Nephron progenitor cell (in vitro differentiated cells): ENCODE data around the gene KPNA5.
"Not testable (repeated sequence)": the region's sequence is repeated elsewhere in the genome, so short reads cannot be mapped to it uniquely, and the experiment has no call there.

ENCODE experiments used
- DNase-seq: peaks from one replicate; pipeline ENCODE4 v3.0.0; 2021
- H3K27ac Mint-ChIP-seq: 2 replicates; pipeline ENCODE4 v1.8.0; 2021; ENCODE audit warnings: mild to moderate bottlenecking, moderate library complexity, mixed read lengths
- H3K27me3 Mint-ChIP-seq: 2 replicates; pipeline ENCODE4 v1.8.0; 2021; ENCODE audit warnings: mild to moderate bottlenecking, low read depth, mixed read lengths; ENCODE audit not compliant: poor library complexity
- H3K36me3 Mint-ChIP-seq: 2 replicates; pipeline ENCODE4 v1.8.0; 2021; ENCODE audit warnings: low read depth, mixed read lengths
- H3K4me1 Mint-ChIP-seq: 2 replicates; pipeline ENCODE4 v1.8.0; 2021; ENCODE audit warnings: mixed read lengths
- H3K4me3 Mint-ChIP-seq: 2 replicates; pipeline ENCODE4 v1.8.0; 2021; ENCODE audit warnings: mild to moderate bottlenecking, moderate library complexity, mixed read lengths
- H3K9me3 Mint-ChIP-seq: 2 replicates; pipeline ENCODE4 v1.8.0; 2021; ENCODE audit warnings: mild to moderate bottlenecking, moderate library complexity, mixed read lengths
- TF ChIP-seq, protein P1 (sequence below): fragments of 200-600 bp; sonication (generic); IDR thresholded peaks from 2 replicates; pipeline ENCODE4 v1.5.0; 2021; ENCODE audit warnings: antibody characterized with exemption

KPNA5 gene

DNA sequence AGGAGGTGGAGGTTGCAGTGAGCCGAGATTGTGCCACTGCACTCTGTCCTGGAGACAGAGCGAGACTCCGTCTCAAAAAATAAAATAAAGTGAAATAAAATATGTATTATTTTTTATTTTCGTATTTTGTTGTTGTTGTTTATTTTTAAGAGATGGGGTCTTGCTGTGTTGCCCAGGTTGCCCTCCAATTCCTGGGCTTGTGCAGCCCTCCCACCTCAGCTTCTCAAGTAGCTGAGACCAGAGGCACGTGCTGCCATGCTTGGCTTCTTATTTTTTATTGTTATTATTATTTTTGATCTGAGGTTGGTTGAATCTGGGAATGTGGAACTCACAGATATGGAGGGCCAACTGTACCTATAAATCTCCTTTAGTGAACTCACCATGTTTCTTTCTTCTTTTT lies 10.1 kb downstream of the KPNA5 start:
- no peaks in the 10 kb centered on the region for H3K27me3 Mint-ChIP-seq
- H3K9me3 Mint-ChIP-seq, result peaks cover 13% of the 10 kb centered on the region
- H3K36me3 Mint-ChIP-seq, result peaks cover 58% of the 10 kb centered on the region
- peaks cover 29% of the 10 kb centered on the region for H3K4me1 Mint-ChIP-seq
- no peak overlapping the region for H3K27ac Mint-ChIP-seq
- DNase-seq, result no peak
- no peak overlapping the region for H3K4me3 Mint-ChIP-seq
- TF ChIP-seq, protein P1, sequence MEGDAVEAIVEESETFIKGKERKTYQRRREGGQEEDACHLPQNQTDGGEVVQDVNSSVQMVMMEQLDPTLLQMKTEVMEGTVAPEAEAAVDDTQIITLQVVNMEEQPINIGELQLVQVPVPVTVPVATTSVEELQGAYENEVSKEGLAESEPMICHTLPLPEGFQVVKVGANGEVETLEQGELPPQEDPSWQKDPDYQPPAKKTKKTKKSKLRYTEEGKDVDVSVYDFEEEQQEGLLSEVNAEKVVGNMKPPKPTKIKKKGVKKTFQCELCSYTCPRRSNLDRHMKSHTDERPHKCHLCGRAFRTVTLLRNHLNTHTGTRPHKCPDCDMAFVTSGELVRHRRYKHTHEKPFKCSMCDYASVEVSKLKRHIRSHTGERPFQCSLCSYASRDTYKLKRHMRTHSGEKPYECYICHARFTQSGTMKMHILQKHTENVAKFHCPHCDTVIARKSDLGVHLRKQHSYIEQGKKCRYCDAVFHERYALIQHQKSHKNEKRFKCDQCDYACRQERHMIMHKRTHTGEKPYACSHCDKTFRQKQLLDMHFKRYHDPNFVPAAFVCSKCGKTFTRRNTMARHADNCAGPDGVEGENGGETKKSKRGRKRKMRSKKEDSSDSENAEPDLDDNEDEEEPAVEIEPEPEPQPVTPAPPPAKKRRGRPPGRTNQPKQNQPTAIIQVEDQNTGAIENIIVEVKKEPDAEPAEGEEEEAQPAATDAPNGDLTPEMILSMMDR, result no peak

DNA sequence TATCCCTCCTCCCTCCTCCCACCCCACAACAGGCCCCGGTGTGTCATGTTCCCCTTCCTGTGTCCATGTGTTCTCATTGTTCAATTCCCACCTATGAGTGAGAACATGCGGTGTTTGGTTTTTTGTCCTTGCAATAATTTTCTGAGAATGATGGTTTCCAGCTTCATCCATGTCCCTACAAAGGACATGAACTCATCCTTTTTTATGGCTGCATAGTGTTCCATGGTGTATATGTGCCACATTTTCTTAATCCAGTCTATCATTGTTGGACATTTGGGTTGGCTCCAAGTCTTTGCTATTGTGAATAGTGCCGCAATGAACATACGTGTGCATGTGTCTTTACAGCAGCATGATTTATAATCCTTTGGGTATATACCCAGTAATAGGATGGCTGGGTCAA lies 11.9 kb downstream of the KPNA5 start:
- not testable (repeated sequence) for DNase-seq, H3K27me3 Mint-ChIP-seq, H3K27ac Mint-ChIP-seq, H3K4me3 Mint-ChIP-seq
- H3K9me3 Mint-ChIP-seq, result peaks cover 12% of the 10 kb centered on the region
- peaks cover 55% of the 10 kb centered on the region for H3K36me3 Mint-ChIP-seq
- H3K4me1 Mint-ChIP-seq, result peaks cover 12% of the 10 kb centered on the region

DNA sequence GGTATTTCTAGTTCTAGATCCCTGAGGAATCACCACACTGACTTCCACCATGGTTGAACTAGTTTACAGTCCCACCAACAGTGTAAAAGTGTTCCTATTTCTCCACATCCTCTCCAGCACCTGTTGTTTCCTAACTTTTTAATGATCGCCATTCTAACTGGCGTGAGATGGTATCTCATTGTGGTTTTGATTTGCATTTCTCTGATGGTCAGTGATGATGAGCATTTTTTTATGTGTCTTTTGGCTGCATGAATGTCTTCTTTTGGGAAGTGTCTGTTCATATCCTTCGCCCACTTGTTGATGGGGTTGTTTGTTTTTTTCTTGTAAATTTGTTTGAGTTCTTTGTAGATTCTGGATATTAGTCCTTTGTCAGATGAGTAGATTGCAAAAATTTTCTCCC lies 12.3 kb downstream of the KPNA5 start:
- not testable (repeated sequence) for H3K4me3 Mint-ChIP-seq, H3K27ac Mint-ChIP-seq, DNase-seq, H3K27me3 Mint-ChIP-seq, H3K4me1 Mint-ChIP-seq
- peaks cover 59% of the 10 kb centered on the region for H3K36me3 Mint-ChIP-seq
- peaks cover 12% of the 10 kb centered on the region for H3K9me3 Mint-ChIP-seq

DNA sequence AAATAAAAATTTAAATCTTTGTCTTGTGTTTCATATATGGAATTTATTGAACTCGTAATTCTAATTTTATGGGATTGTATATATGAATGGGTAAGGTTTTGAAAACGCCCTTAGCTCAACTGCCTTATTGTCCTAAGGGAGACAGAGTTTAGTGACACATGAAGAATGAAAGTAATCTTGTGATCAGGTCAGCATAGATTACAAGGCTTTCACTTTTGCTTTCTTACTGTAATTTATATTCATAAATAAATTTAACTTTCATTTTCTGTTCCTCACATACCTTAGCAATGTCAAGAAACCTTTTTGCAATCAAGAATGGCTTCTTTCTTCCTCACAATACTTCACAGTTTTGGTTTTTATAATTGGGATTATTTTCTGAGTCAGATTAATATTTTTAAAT lies 14.4 kb downstream of the KPNA5 start:
- Mint-ChIP-seq H3K9me3 (peaks cover 12% of the 10 kb centered on the region), H3K4me3 (no peak overlapping the region), H3K36me3 (peaks cover 60% of the 10 kb centered on the region), H3K27ac (no peak overlapping the region), H3K27me3 (no peaks in the 10 kb centered on the region), H3K4me1 (no peaks in the 10 kb centered on the region)
- TF ChIP-seq, protein P1, result no peak
- no peak for DNase-seq

DNA sequence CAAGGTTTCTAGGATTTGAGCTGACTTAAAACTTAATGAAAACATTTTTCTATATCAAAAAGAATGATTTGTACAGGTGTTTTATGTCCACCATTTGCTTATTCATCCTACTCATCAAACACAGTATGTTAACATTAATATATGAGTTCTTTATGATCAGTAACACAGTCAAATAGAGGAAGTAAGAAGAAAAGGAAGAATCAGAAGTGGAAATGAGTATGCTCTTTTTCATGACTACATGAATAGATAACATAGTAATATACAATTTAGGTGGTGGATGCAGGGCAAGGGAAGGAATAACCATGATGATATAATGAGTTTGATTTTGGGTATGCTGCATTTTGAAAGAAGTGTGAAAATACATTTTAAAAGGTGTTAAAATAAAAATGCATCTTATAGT lies 16.5 kb downstream of the KPNA5 start:
- Mint-ChIP-seq H3K36me3 (peaks cover 56% of the 10 kb centered on the region), H3K27me3 (no peaks in the 10 kb centered on the region), H3K9me3 (peaks cover 12% of the 10 kb centered on the region), H3K4me3 (no peak overlapping the region), H3K4me1 (no peaks in the 10 kb centered on the region), H3K27ac (no peak overlapping the region)
- DNase-seq, result no peak
- TF ChIP-seq, protein P1, result no peak

DNA sequence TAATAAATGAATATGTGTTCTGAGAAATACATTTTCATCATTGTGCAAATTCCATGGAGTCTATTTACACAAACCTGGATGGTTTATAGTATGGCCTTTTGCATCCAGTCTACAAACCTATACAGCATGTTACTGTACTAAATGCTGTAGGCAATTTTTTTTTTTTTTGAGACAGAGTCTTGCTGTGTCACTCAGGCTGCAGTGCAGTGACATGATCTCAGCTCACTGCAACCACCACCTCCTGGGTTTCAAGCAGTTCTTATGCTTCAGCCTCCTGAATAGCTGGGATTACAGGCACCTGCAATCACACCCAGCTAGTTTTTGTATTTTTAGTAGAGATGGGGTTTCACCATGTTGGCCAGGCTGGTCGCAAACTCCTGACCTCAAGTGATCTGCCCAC lies 22.9 kb downstream of the KPNA5 start:
- H3K4me1 Mint-ChIP-seq, H3K27ac Mint-ChIP-seq, H3K4me3 Mint-ChIP-seq, DNase-seq, H3K9me3 Mint-ChIP-seq, H3K27me3 Mint-ChIP-seq: not testable (repeated sequence)
- H3K36me3 Mint-ChIP-seq, result peaks cover 64% of the 10 kb centered on the region

DNA sequence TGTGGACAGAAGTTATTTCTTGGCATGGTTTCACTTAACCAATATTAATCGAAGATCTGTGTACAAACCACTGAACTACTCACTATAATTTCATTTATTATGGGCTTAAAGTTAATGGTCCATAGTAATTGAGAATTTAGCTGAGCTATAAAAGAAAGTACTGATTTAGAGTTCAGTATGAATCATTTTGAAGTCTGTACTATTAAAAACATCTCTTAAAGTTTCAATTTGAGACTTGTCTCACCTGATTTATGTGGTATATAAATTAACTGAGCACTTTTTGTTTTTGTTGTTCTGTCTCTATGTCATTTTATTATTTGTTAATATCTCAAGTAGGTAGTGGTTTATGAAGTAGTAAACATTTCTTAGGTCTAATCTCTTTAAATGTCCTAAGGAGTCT lies 24.9 kb downstream of the KPNA5 start:
- Mint-ChIP-seq H3K4me3 (no peak overlapping the region), H3K36me3 (peaks cover 67% of the 10 kb centered on the region)

More for the DNA sequence above, 24.9 kb downstream of the KPNA5 start:
- H3K4me1 Mint-ChIP-seq, result no peaks in the 10 kb centered on the region
- no peaks in the 10 kb centered on the region for H3K27me3 Mint-ChIP-seq
- TF ChIP-seq, protein P1, result no peak
- no peak overlapping the region for H3K27ac Mint-ChIP-seq
- H3K9me3 Mint-ChIP-seq, result no peaks in the 10 kb centered on the region
- DNase-seq, result no peak
